NB4 (cell line): ENCODE measurements around the gene UBL7.

Source experiments
- DNase-seq: peaks from one replicate; pipeline ENCODE4 v3.0.0; 2010; ENCODE audit warnings: low read depth
- H3K4me3 ChIP-seq: one replicate; pipeline ENCODE4 v1.5.1; 2011; ENCODE audit warnings: mild to moderate bottlenecking, low read depth, low read length, moderate library complexity
- MAX ChIP-seq: IDR thresholded peaks from 2 replicates; pipeline ENCODE4 v1.6.1; 2011; ENCODE audit warnings: low read depth, low read length
- MYC ChIP-seq: IDR thresholded peaks from 2 replicates; pipeline ENCODE4 v1.6.1; 2011; ENCODE audit warnings: low read depth, low read length
- POLR2A ChIP-seq: IDR thresholded peaks from 2 replicates; pipeline ENCODE4 v1.6.1; 2011; ENCODE audit warnings: mild to moderate bottlenecking; ENCODE audit not compliant: insufficient read length; ENCODE audit errors: extremely low read depth
- TF ChIP-seq, protein P1 (sequence below): IDR thresholded peaks from one replicate; pipeline ENCODE4 v1.5.1; 2012; ENCODE audit warnings: low read depth, low read length

The UBL7 gene

GRCh38 chr15:74396445-74397238 lies 64.3 kb downstream of the UBL7 start:
- H3K4me3 ChIP-seq, result no peak overlapping the region
- DNase-seq, result peak; percentile 86
- TF ChIP-seq MYC (no peak; the same call in 1 of the 2 replicates), POLR2A (no peak), MAX (peak; percentile 25; the same call in 1 of the 2 replicates)
- TF ChIP-seq, protein P1, sequence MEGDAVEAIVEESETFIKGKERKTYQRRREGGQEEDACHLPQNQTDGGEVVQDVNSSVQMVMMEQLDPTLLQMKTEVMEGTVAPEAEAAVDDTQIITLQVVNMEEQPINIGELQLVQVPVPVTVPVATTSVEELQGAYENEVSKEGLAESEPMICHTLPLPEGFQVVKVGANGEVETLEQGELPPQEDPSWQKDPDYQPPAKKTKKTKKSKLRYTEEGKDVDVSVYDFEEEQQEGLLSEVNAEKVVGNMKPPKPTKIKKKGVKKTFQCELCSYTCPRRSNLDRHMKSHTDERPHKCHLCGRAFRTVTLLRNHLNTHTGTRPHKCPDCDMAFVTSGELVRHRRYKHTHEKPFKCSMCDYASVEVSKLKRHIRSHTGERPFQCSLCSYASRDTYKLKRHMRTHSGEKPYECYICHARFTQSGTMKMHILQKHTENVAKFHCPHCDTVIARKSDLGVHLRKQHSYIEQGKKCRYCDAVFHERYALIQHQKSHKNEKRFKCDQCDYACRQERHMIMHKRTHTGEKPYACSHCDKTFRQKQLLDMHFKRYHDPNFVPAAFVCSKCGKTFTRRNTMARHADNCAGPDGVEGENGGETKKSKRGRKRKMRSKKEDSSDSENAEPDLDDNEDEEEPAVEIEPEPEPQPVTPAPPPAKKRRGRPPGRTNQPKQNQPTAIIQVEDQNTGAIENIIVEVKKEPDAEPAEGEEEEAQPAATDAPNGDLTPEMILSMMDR, result peak; percentile 13

GRCh38 chr15:74396146-74396438 lies 64.9 kb downstream of the UBL7 start:
- H3K4me3 ChIP-seq, result no peak overlapping the region
- DNase-seq, result no peak
- TF ChIP-seq MAX (no peak), MYC (no peak), POLR2A (no peak)
- TF ChIP-seq, protein P1, result no peak
